Measurements from ENCODE around the gene HNRNPLL. TPM values are rescaled to one million over a fixed set of nuclear protein-coding genes. Genes with fewer than 3 reads are reported as not detected.
A peak's percentile ranks its signal among the peaks of the same experiment; 100 is the strongest.

Gene HNRNPLL
- total and polyA plus RNA-seq, 2 of the 13 experiments (the other 11 are each of a cell fraction or from before 2014, with no cell fraction given): 49.4 to 103 TPM

- TF ChIP-seq, protein P1, sequence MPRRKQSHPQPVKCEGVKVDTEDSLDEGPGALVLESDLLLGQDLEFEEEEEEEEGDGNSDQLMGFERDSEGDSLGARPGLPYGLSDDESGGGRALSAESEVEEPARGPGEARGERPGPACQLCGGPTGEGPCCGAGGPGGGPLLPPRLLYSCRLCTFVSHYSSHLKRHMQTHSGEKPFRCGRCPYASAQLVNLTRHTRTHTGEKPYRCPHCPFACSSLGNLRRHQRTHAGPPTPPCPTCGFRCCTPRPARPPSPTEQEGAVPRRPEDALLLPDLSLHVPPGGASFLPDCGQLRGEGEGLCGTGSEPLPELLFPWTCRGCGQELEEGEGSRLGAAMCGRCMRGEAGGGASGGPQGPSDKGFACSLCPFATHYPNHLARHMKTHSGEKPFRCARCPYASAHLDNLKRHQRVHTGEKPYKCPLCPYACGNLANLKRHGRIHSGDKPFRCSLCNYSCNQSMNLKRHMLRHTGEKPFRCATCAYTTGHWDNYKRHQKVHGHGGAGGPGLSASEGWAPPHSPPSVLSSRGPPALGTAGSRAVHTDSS (CRISPR knock-in tag; conservative IDR thresholded peaks at IDR 0.05): no peak
- TF ChIP-seq U2AF2 (IDR thresholded peaks at IDR 0.05; ENCODE audit: low read depth, low read length) (no peak), ZNF746 (CRISPR knock-in tag; IDR thresholded peaks at IDR 0.05) (no peak), ZSCAN20 (CRISPR knock-in tag; IDR thresholded peaks at IDR 0.05; ENCODE audit: borderline replicate concordance) (no peak), PAWR (CRISPR knock-in tag; IDR thresholded peaks at IDR 0.05; ENCODE audit: borderline replicate concordance) (no peak), BRD4 (CRISPR knock-in tag; IDR thresholded peaks at IDR 0.05) (no peak), YEATS4 (CRISPR knock-in tag; IDR thresholded peaks at IDR 0.05; ENCODE audit: borderline replicate concordance) (no peak), MTA3 (CRISPR knock-in tag; IDR thresholded peaks at IDR 0.05) (no peak), AKAP8 (CRISPR knock-in tag; IDR thresholded peaks at IDR 0.05) (no peak), JUNB (CRISPR knock-in tag; IDR thresholded peaks at IDR 0.05; ENCODE audit: borderline replicate concordance) (no peak), ZNF317 (CRISPR knock-in tag; IDR thresholded peaks at IDR 0.05) (no peak), FOSL2 (CRISPR knock-in tag; IDR thresholded peaks at IDR 0.05) (no peak), RNF2 (conservative IDR thresholded peaks at IDR 0.05; ENCODE audit: low read depth) (no peak), ZZZ3 (CRISPR knock-in tag; IDR thresholded peaks at IDR 0.05; ENCODE audit: borderline replicate concordance) (no peak), ZFP1 (CRISPR knock-in tag; IDR thresholded peaks at IDR 0.05) (no peak), AKNA (CRISPR knock-in tag; IDR thresholded peaks at IDR 0.05; ENCODE audit: borderline replicate concordance) (no peak), HNRNPL (IDR thresholded peaks at IDR 0.05; ENCODE audit: low read depth, low read length) (no peak), ZC3H4 (CRISPR knock-in tag; IDR thresholded peaks at IDR 0.05; ENCODE audit: borderline replicate concordance) (no peak), NAIF1 (CRISPR knock-in tag; IDR thresholded peaks at IDR 0.05; ENCODE audit: borderline replicate concordance) (no peak), ZNF879 (CRISPR knock-in tag; IDR thresholded peaks at IDR 0.05) (no peak), ZNF567 (CRISPR knock-in tag; IDR thresholded peaks at IDR 0.05; ENCODE audit: borderline replicate concordance) (no peak), ZSCAN30 (CRISPR knock-in tag; IDR thresholded peaks at IDR 0.05) (no peak), ZNF557 (CRISPR knock-in tag; IDR thresholded peaks at IDR 0.05) (no peak)
- TF ChIP-seq, protein P2, sequence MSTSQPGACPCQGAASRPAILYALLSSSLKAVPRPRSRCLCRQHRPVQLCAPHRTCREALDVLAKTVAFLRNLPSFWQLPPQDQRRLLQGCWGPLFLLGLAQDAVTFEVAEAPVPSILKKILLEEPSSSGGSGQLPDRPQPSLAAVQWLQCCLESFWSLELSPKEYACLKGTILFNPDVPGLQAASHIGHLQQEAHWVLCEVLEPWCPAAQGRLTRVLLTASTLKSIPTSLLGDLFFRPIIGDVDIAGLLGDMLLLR (CRISPR knock-in tag; IDR thresholded peaks at IDR 0.05): no peak
- TF ChIP-seq, protein P3, sequence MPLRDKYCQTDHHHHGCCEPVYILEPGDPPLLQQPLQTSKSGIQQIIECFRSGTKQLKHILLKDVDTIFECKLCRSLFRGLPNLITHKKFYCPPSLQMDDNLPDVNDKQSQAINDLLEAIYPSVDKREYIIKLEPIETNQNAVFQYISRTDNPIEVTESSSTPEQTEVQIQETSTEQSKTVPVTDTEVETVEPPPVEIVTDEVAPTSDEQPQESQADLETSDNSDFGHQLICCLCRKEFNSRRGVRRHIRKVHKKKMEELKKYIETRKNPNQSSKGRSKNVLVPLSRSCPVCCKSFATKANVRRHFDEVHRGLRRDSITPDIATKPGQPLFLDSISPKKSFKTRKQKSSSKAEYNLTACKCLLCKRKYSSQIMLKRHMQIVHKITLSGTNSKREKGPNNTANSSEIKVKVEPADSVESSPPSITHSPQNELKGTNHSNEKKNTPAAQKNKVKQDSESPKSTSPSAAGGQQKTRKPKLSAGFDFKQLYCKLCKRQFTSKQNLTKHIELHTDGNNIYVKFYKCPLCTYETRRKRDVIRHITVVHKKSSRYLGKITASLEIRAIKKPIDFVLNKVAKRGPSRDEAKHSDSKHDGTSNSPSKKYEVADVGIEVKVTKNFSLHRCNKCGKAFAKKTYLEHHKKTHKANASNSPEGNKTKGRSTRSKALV (CRISPR knock-in tag; IDR thresholded peaks at IDR 0.05): 0 out of 2 replicates have a peak, but pooled peaks have one; percentile 27
Measured at GRCh38 chr2:38599706-38600105, 3.0 kb downstream of the HNRNPLL start (continued).
